HFF-Myc (cell line): ENCODE measurements around the gene CFAP157.

Source experiments
- DNase-seq: peaks from one replicate; pipeline ENCODE4 v3.0.0-alpha.2; 2011; ENCODE audit warnings: low read depth; ENCODE audit errors: extremely low read depth
- H3K4me3 ChIP-seq: replicated peaks from 2 replicates; pipeline ENCODE4 v1.5.1; 2011; ENCODE audit warnings: low read depth, mild to moderate bottlenecking, control low read depth, low read length
- TF ChIP-seq, protein P1 (sequence below): IDR thresholded peaks from 2 replicates; pipeline ENCODE4 v1.5.1; 2012; ENCODE audit warnings: mild to moderate bottlenecking, low read depth, low read length, control low read depth; ENCODE audit errors: missing control alignments

CFAP157 gene

DNA sequence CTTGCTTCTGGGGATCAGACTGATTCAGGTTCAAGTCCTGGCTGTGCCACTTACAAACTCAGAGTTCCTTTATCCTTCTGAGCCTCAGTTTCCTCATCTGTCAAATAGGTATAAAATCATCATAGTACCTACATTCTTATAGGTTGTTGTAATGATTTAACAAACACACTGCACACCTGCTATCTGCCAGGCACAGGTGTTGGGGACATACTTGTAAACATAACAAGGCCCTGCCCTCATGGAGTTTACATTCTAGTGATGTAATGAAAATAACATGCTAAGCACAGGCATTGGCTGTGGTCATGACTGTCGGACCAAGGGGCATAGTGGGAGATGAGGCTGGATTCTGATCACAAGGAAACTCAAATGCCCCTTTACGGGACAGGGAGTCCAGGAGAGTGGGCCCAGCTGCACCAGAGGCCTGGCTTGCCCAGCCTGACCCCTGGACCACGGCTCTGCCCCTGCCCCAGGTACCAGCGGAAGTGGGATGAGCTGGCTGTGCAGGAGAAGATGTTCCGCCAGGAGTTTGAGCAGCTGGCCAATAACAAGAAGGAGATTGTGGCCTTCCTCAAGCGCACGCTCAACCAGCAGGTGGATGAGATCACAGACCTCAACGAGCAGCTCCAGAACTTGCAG lies 2.3 kb downstream of the CFAP157 start:
- no peak for DNase-seq
- H3K4me3 ChIP-seq: no peak overlapping the region
- TF ChIP-seq, protein P1, sequence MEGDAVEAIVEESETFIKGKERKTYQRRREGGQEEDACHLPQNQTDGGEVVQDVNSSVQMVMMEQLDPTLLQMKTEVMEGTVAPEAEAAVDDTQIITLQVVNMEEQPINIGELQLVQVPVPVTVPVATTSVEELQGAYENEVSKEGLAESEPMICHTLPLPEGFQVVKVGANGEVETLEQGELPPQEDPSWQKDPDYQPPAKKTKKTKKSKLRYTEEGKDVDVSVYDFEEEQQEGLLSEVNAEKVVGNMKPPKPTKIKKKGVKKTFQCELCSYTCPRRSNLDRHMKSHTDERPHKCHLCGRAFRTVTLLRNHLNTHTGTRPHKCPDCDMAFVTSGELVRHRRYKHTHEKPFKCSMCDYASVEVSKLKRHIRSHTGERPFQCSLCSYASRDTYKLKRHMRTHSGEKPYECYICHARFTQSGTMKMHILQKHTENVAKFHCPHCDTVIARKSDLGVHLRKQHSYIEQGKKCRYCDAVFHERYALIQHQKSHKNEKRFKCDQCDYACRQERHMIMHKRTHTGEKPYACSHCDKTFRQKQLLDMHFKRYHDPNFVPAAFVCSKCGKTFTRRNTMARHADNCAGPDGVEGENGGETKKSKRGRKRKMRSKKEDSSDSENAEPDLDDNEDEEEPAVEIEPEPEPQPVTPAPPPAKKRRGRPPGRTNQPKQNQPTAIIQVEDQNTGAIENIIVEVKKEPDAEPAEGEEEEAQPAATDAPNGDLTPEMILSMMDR: no peak

DNA sequence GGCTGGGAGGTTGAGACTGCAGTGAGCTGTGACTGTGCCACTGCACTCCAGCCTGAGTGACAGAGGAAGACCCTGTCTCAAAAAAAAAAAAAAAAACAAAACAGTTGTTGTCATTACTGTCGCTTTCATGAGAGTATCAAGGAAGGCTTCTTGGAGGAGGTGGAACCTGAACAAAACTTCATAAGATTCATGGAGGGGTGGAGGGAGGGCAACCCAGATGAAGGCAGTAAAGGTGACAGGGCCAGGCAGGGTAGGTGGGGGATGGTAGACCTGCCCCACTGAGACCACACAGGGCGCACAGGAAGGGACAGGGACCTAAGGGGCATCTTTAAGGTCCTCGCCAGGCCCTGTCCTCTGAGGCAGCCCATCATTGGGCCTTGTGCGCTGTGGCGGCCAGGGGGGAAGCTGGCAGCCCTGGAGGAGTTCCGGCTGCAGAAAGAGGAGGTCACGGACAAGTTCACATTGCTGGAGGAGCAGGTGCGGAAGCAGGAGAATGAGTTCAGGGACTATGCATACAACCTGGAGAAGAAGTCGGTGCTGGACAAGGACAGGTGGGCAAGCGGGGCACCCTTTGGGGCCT lies 3.5 kb downstream of the CFAP157 start:
- no peak overlapping the region for H3K4me3 ChIP-seq
- TF ChIP-seq, protein P1: no peak
- no peak for DNase-seq

DNA sequence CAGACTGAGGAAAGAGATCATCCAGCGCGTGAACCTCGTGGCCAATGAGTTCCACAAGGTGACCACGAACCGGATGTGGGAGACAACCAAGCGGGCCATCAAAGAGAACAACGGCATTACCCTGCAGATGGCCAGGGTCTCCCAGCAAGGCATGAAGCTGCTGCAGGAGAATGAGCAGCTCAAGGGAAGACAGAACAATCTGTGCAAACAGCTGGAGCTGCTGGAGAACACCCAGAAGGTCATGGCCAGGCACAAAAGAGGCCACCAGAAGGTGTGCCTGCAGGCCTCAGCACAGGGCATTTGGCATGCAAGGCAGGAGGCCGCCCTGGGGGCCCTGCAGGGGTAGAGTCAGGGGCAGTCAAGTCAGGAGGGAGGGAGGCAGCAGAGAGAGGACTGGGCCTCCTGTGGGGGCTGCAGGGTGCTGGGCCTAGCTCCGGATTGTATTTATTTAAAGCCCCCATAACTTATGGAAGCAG lies 4.5 kb downstream of the CFAP157 start:
- TF ChIP-seq, protein P1: no peak
- no peak overlapping the region for H3K4me3 ChIP-seq
- DNase-seq: no peak

DNA sequence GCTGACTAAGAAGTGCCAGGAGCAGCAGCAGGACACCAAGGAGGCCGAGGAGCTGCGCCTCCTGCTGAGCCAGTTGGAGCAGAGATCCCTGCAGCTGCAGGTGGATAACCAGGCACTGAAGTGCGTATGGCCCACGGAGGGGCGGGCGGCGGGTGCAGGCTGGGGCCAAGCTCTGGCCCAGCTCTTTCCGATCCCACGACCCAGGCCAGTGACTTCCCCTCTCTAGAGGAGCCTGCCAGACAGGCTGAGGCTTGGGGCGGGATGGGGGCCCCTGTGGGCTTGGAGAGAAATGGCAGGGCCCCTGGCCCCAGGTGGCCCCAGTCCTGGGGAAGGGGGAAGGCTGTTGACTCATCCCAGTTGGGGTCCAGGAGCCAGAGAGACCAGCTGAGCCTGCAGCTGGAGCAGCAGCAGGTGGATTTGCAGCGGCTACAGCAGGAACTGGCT lies 5.1 kb downstream of the CFAP157 start:
- no peak for DNase-seq
- TF ChIP-seq, protein P1: no peak
- H3K4me3 ChIP-seq: no peak overlapping the region

DNA sequence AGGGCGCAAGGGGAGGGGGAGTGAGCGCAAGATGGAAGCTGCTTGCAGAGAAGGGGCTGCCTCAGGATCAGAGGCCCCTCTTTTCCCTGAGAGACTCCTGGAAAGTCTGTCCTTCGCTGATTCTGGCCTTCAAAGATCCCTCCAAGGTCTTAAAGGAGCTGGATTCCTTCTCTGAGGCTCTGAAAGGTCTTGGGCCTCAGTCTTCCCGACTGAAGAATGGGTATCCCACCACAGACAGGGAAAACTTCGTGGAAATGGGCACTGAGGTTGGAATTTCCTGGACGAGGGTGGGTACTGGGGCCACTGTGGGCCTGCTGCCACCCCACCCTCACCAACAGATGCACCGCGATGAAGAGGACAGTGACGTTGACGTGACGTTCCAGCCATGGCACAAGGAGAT lies 5.6 kb downstream of the CFAP157 start:
- DNase-seq: no peak
- TF ChIP-seq, protein P1: no peak

DNA sequence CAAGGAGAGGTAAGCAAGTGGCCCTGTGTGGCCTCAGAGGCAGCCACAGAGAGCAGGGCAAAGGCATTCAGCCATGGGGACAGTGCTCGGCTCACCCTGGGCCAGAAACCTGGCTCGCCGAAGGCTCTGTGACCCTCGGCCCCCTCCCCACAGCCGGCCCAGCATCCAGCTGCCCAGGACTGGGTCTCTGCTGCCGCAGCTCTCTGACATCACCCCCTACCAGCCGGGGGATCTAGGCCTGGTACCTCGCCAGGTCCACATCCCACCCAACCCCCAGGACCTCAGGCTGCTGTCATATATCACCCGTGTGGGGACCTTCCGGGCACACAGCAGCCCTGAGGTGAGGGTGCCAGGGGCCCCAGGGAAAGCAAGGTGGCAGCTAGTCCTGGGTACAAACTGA lies 6.1 kb downstream of the CFAP157 start:
- TF ChIP-seq, protein P1: no peak
- no peak overlapping the region for H3K4me3 ChIP-seq
- DNase-seq: no peak

More for the DNA sequence above, 5.6 kb downstream of the CFAP157 start:
- no peak overlapping the region for H3K4me3 ChIP-seq
